ENCODE results near the gene CFHR5.
"Not testable (repeated sequence)": the region's sequence is repeated elsewhere in the genome, so short reads cannot be mapped to it uniquely, and the experiment has no call there.

CFHR5 gene

GRCh38 chr1:196970182-196970581 lies 7.2 kb upstream of the CFHR5 start:
- Histone ChIP-seq H3K4me3 (no peak overlapping the region), H3K9ac (ENCODE audit: insufficient read length) (no peak overlapping the region), H3K27ac (no peak overlapping the region), H3K9me3 (ENCODE audit: low read depth, low read length) (no peaks in the 10 kb centered on the region), H3K36me3 (ENCODE audit: insufficient read depth, low read length) (no peaks in the 10 kb centered on the region)
- TF ChIP-seq FOXP2 (optimal IDR thresholded peaks at IDR 0.05; ENCODE audit: control extremely low read depth, extremely low read length, insufficient read depth) (no peak), EZH2 (IDR thresholded peaks at IDR 0.05) (no peak)
- no peak for DNase-seq (ENCODE audit: low read depth, low spot score)

- DNase-seq (ENCODE audit: low read depth, low spot score) = no peak
- TF ChIP-seq POLR2AphosphoS5 (IDR thresholded peaks at IDR 0.05; ENCODE audit: borderline replicate concordance, low read depth, low read length) = no peak
- no peak for TF ChIP-seq FOXP2 (optimal IDR thresholded peaks at IDR 0.05; ENCODE audit: control extremely low read depth, extremely low read length, insufficient read depth)
- TF ChIP-seq EZH2 (IDR thresholded peaks at IDR 0.05) = no peak
- no peak overlapping the region for H3K27ac ChIP-seq
- no peaks in the 10 kb centered on the region for H3K36me3 ChIP-seq (ENCODE audit: insufficient read depth, low read length)
- no peak overlapping the region for H3K9ac ChIP-seq (ENCODE audit: insufficient read length)
- no peaks in the 10 kb centered on the region for H3K9me3 ChIP-seq (ENCODE audit: low read depth, low read length)
- no peak overlapping the region for H3K4me3 ChIP-seq
These were observed 1.1 kb upstream of the CFHR5 start for GRCh38 chr1:196976278-196976677.

GRCh38 chr1:196980859-196981258 lies 3.5 kb downstream of the CFHR5 start:
- Histone ChIP-seq H3K36me3 (ENCODE audit: insufficient read depth, low read length) (no peaks in the 10 kb centered on the region), H3K9me3 (ENCODE audit: low read depth, low read length) (no peaks in the 10 kb centered on the region), H3K9ac (ENCODE audit: insufficient read length) (no peak overlapping the region), H3K27ac (no peak overlapping the region), H3K4me3 (no peak overlapping the region)
- no peak for DNase-seq (ENCODE audit: low read depth, low spot score)
- TF ChIP-seq FOXP2 (optimal IDR thresholded peaks at IDR 0.05; ENCODE audit: control extremely low read depth, extremely low read length, insufficient read depth) (no peak), POLR2AphosphoS5 (IDR thresholded peaks at IDR 0.05; ENCODE audit: borderline replicate concordance, low read depth, low read length) (no peak), EZH2 (IDR thresholded peaks at IDR 0.05) (no peak)

DNA sequence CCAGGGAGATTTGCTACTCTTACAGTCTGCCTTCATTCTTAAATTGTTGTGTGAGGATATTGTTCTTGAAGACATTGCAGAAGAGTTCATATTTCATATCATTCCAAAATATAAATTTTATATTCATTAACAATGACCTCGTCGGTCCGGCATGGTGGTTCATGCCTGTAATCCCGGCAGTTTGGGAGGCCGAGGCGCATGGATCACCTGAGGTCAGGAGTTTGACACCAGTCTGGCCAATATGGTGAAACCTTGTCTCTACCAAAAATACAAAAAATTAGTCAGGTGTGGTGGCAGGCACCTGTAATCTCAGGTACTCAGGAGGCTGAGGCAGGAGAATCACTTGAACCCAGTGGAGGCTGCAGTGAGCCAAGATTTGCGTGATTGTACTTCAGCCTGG lies 4.9 kb downstream of the CFHR5 start:
- not testable (repeated sequence) for H3K9me3 ChIP-seq (ENCODE audit: low read depth, low read length); H3K9ac ChIP-seq (ENCODE audit: insufficient read length); H3K4me3 ChIP-seq; H3K27ac ChIP-seq; H3K36me3 ChIP-seq (ENCODE audit: insufficient read depth, low read length); DNase-seq (ENCODE audit: low read depth, low spot score)

GRCh38 chr1:196991919-196992651 lies 14.7 kb downstream of the CFHR5 start:
- not testable (repeated sequence) for H3K4me3 ChIP-seq; H3K9me3 ChIP-seq (ENCODE audit: low read depth, low read length); H3K36me3 ChIP-seq (ENCODE audit: insufficient read depth, low read length); H3K27ac ChIP-seq; H3K9ac ChIP-seq (ENCODE audit: insufficient read length); DNase-seq (ENCODE audit: low read depth, low spot score)

DNA sequence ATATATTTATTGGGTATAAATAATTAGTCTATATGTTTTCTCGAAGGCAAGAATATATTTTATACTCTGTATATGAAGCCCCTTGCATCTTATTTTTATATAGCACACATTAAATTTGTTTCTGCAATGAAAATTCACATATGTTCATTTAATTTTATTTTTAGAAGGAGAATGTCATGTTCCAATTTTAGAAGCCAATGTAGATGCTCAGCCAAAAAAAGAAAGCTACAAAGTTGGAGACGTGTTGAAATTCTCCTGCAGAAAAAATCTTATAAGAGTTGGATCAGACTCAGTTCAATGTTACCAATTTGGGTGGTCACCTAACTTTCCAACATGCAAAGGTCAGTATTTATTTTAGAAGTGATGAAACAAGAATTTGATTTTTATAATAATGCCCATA lies 16.6 kb downstream of the CFHR5 start:
- DNase-seq (ENCODE audit: low read depth, low spot score) = no peak
- TF ChIP-seq POLR2AphosphoS5 (IDR thresholded peaks at IDR 0.05; ENCODE audit: borderline replicate concordance, low read depth, low read length) (no peak), EZH2 (IDR thresholded peaks at IDR 0.05) (no peak), FOXP2 (optimal IDR thresholded peaks at IDR 0.05; ENCODE audit: control extremely low read depth, extremely low read length, insufficient read depth) (no peak)

GRCh38 chr1:196997423-196997822 lies 20.1 kb downstream of the CFHR5 start:
- no peak overlapping the region for H3K9ac ChIP-seq (ENCODE audit: insufficient read length)
- peak; percentile 24 for DNase-seq (ENCODE audit: low read depth, low spot score)
- no peaks in the 10 kb centered on the region for H3K9me3 ChIP-seq (ENCODE audit: low read depth, low read length)
- H3K4me3 ChIP-seq = no peak overlapping the region
- TF ChIP-seq FOXP2 (optimal IDR thresholded peaks at IDR 0.05; ENCODE audit: control extremely low read depth, extremely low read length, insufficient read depth) (no peak), EZH2 (IDR thresholded peaks at IDR 0.05) (no peak), POLR2AphosphoS5 (IDR thresholded peaks at IDR 0.05; ENCODE audit: borderline replicate concordance, low read depth, low read length) (no peak)
- H3K27ac ChIP-seq = no peak overlapping the region
- no peaks in the 10 kb centered on the region for H3K36me3 ChIP-seq (ENCODE audit: insufficient read depth, low read length)

More for the DNA sequence above, 16.6 kb downstream of the CFHR5 start:
- H3K36me3 ChIP-seq (ENCODE audit: insufficient read depth, low read length) = no peaks in the 10 kb centered on the region
- no peak overlapping the region for H3K27ac ChIP-seq
- no peak overlapping the region for H3K4me3 ChIP-seq
- no peak overlapping the region for H3K9ac ChIP-seq (ENCODE audit: insufficient read length)
- H3K9me3 ChIP-seq (ENCODE audit: low read depth, low read length) = no peaks in the 10 kb centered on the region

DNA sequence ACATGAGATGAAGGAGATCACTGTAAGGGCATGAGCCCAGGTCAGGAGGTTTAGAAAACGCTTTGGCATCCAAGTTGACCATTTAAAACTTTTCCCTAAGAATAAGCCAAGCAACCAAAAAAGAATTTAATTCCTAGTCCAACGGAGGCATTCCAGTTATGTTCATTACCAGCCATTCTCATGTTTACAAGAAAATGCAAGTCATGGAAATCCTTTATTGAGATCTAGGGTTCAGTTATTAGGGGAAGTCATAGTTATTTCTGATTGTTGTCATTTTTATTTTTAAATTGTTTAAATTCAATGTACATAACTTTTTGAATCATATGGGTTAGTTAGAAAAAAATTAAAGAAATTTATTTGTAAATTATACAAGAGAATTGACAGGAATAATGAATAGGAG lies 24.5 kb downstream of the CFHR5 start:
- H3K9ac ChIP-seq (ENCODE audit: insufficient read length) = no peak overlapping the region
- no peak overlapping the region for H3K4me3 ChIP-seq
- no peaks in the 10 kb centered on the region for H3K36me3 ChIP-seq (ENCODE audit: insufficient read depth, low read length)
- no peak for TF ChIP-seq FOXP2 (optimal IDR thresholded peaks at IDR 0.05; ENCODE audit: control extremely low read depth, extremely low read length, insufficient read depth)
- TF ChIP-seq POLR2AphosphoS5 (IDR thresholded peaks at IDR 0.05; ENCODE audit: borderline replicate concordance, low read depth, low read length) = no peak
- TF ChIP-seq EZH2 (IDR thresholded peaks at IDR 0.05) = no peak
- no peaks in the 10 kb centered on the region; the same call in 1 of the 2 replicates for H3K9me3 ChIP-seq (ENCODE audit: low read depth, low read length)
- DNase-seq (ENCODE audit: low read depth, low spot score) = no peak
- H3K27ac ChIP-seq = no peak overlapping the region

GRCh38 chr1:197003132-197003531 lies 25.8 kb downstream of the CFHR5 start:
- H3K9me3 ChIP-seq (ENCODE audit: low read depth, low read length) = no peaks in the 10 kb centered on the region; the same call in 1 of the 2 replicates
- TF ChIP-seq EZH2 (IDR thresholded peaks at IDR 0.05) (no peak), FOXP2 (optimal IDR thresholded peaks at IDR 0.05; ENCODE audit: control extremely low read depth, extremely low read length, insufficient read depth) (no peak), POLR2AphosphoS5 (IDR thresholded peaks at IDR 0.05; ENCODE audit: borderline replicate concordance, low read depth, low read length) (no peak)
- H3K9ac ChIP-seq (ENCODE audit: insufficient read length) = no peak overlapping the region
- H3K27ac ChIP-seq = no peak overlapping the region
- no peak for DNase-seq (ENCODE audit: low read depth, low spot score)
- no peaks in the 10 kb centered on the region for H3K36me3 ChIP-seq (ENCODE audit: insufficient read depth, low read length)
- H3K4me3 ChIP-seq = no peak overlapping the region
